GM12878 (cell line): Measurements from ENCODE around the gene CREB3. TPM values are rescaled to one million over a fixed set of nuclear protein-coding genes. Genes with fewer than 3 reads are reported as not detected.

ENCODE experiments used
- BRCA1 ChIP-seq: IDR thresholded peaks from 2 replicates; pipeline ENCODE4 v1.6.1; 2011; ENCODE audit warnings: low read depth, low read length, improper control_type of control experiment
- CREB1 ChIP-seq: IDR thresholded peaks from 2 replicates; pipeline ENCODE4 v1.6.1; 2012; ENCODE audit warnings: low read depth, mild to moderate bottlenecking, inconsistent platforms
- CTCF ChIP-seq, 3 experiments: IDR thresholded peaks in 2 of 3; conservative IDR thresholded peaks in 1 of 3; 2 replicates each; pipeline ENCODE4 v1.5.1; 2011; ENCODE audit warnings: low read depth in 3 of 3, low read length in 3 of 3, mild to moderate bottlenecking in 3 of 3, control low read depth in 2 of 3, moderate library complexity in 2 of 3, inconsistent platforms in 1 of 3, mixed read lengths in 1 of 3; ENCODE audit not compliant: control insufficient read depth in 2 of 3, insufficient read depth in 1 of 3; ENCODE audit errors: extremely low read depth in 1 of 3
- CUX1 ChIP-seq: IDR thresholded peaks from 2 replicates; pipeline ENCODE4 v1.6.1; 2012; ENCODE audit warnings: improper control_type of control experiment, low read depth, low read length; ENCODE audit not compliant: insufficient replicate concordance
- E4F1 ChIP-seq: fragments of 450-650 bp; IDR thresholded peaks from 2 replicates; pipeline ENCODE4 v1.6.1; 2018; ENCODE audit warnings: borderline replicate concordance, mild to moderate bottlenecking; ENCODE audit not compliant: partially characterized antibody
- IRF3 ChIP-seq: fragments of 450-650 bp; IDR thresholded peaks from 2 replicates; pipeline ENCODE4 v1.6.1; 2014; ENCODE audit warnings: mild to moderate bottlenecking
- LARP7 ChIP-seq: fragments of 450-650 bp; IDR thresholded peaks from 2 replicates; pipeline ENCODE4 v1.6.1; 2017; ENCODE audit warnings: mild to moderate bottlenecking
- MYC ChIP-seq: IDR thresholded peaks from 2 replicates; pipeline ENCODE4 v1.6.1; 2011; ENCODE audit warnings: mild to moderate bottlenecking, low read length, moderate library complexity, inconsistent platforms; ENCODE audit not compliant: insufficient read depth, insufficient replicate concordance, insufficient read length, severe bottlenecking
- PAX8 ChIP-seq: fragments of 450-650 bp; IDR thresholded peaks from 2 replicates; pipeline ENCODE4 v1.6.1; 2017; ENCODE audit warnings: mild to moderate bottlenecking, moderate library complexity
- SMARCA5 ChIP-seq: fragments of 450-650 bp; IDR thresholded peaks from 2 replicates; pipeline ENCODE4 v1.6.1; 2017; ENCODE audit warnings: mild to moderate bottlenecking
- TARDBP ChIP-seq: IDR thresholded peaks from 2 replicates; pipeline ENCODE4 v1.6.1; 2016; ENCODE audit warnings: borderline replicate concordance
- TCF12 ChIP-seq: IDR thresholded peaks from 2 replicates; pipeline ENCODE4 v1.6.1; 2011; ENCODE audit warnings: low read depth, mild to moderate bottlenecking, low read length
- YBX1 ChIP-seq: fragments of 450-650 bp; IDR thresholded peaks from 2 replicates; pipeline ENCODE4 v1.6.1; 2016; ENCODE audit warnings: antibody characterized with exemption
- ZBTB33 ChIP-seq: fragments of 450-650 bp; IDR thresholded peaks from 2 replicates; pipeline ENCODE4 v1.6.1; 2017; ENCODE audit warnings: mild to moderate bottlenecking
- polyA plus RNA-seq, 11 experiments: library from polyadenylated mRNA; depleted of rRNA in 4 of 11; unstranded in 6 of 11; stranded (reverse) in 5 of 11; fragments of >200 nt; fragmentation: Nextera tagmentation in 4 of 11; fragmentation: Illumina TruSeq in 1 of 11; extraction: Ambion mirVana in 4 of 11; extraction: Trizol in 1 of 11; gene quantifications; 1 replicate in 1 of 11; 2 replicates in 10 of 11; pipeline versions ENCODE4 v1.2.1 to v1.2.3, GENCODE V29; 2011 to 2016; ENCODE audit warnings: inconsistent platforms in 2 of 11, missing spikeins in 2 of 11, low read depth in 1 of 11
- total RNA-seq, 4 experiments: library from RNA; depleted of rRNA in 3 of 4; stranded (reverse); fragments of >200 nt in 3 of 4; fragmentation: Illumina TruSeq in 1 of 4; extraction: Trizol in 1 of 4; gene quantifications; 2 replicates each; pipeline versions ENCODE4 v1.2.1 to v1.2.3, GENCODE V29; 2013 to 2021

Gene CREB3
- total and polyA plus RNA-seq, 10 of the 15 experiments (the other 5 are each of a cell fraction or from before 2014, with no cell fraction given) = 9.8 to 38.9 (median 19.8) TPM

DNA sequence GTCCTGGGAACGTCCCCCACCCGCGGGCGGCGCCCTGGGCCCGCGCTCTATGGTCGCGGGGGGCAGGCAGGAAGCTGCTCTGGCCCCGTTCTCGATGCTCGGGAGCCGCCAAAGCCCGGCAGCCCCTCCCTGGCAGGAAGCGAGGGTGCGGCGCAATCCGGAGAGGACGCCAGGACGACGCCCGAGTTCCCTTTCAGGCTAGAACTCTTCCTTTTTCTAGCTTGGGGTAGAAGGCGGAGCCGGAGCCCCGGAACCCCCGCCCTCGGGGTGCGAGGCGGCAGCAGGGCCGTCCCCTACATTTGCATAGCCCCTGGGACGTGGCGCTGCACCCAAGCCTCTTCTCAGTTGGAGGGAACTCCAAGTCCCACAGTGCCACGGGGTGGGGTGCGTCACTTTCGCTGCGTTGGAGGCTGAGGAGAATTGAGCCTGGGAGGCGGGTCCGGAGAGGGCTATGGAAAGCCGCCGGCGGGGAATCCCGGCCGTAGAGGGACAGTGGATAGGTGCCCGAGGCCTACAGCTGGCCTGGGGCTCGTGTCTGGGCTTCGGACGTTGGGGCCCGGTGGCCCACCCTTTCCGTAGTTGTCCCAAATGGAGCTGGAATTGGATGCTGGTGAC lies at the start of gene CREB3, which contains the start of gene TLN1 (continued):
- TF ChIP-seq TARDBP = peak; percentile 77; the same call in 1 of the 2 replicates
- TF ChIP-seq YBX1 = no peak
- TF ChIP-seq CUX1 = no peak
- TF ChIP-seq E4F1 = peak; percentile 75
- no peak for TF ChIP-seq LARP7
- no peak for TF ChIP-seq ZBTB33
- TF ChIP-seq TCF12 = no peak
- no peak for TF ChIP-seq IRF3
- no peak for TF ChIP-seq MYC
- no peak for TF ChIP-seq CREB1
- no peak for TF ChIP-seq BRCA1
- no peak; the same call in 1 of the 2 replicates for TF ChIP-seq SMARCA5
- peak in 2 of 3 experiments; percentile 20 to 49; a peak in 2 of 6 replicates for TF ChIP-seq CTCF (IDR thresholded peaks at IDR 0.05 in 2 of 3, conservative IDR thresholded peaks at IDR 0.05 in 1 of 3; ENCODE audit: control insufficient read depth in 2 of 3, extremely low read depth in 1 of 3, insufficient read depth in 1 of 3, low read depth in 3 of 3, low read length in 3 of 3)
- no peak for TF ChIP-seq PAX8
